ENCODE results near the gene BTN1A1.

GRCh38 chr6:26536571-26537159 is 36.6 kb downstream of the BTN1A1 start:
- TF ChIP-seq POLR2A (IDR thresholded peaks at IDR 0.05; ENCODE audit: low read depth, low read length) (no peak), TAF1 (IDR thresholded peaks at IDR 0.05; ENCODE audit: low read depth, low read length) (no peak), POLR2AphosphoS5 (IDR thresholded peaks at IDR 0.05; ENCODE audit: low read depth, low read length) (no peak)
